Right renal cortex interstitium (tissue), 3 donors: ENCODE results near the gene IFNK. TPM values are rescaled to one million over a fixed set of nuclear protein-coding genes. Genes with fewer than 3 reads are reported as not detected.
A peak's percentile ranks its signal among the peaks of the same experiment; 100 is the strongest.

Experiments used
- DNase-seq, 3 donors: peaks; one replicate each; pipeline ENCODE4 v3.0.0-alpha.2; 2013; ENCODE audit warnings: low read depth in 3 of 3, low spot score in 2 of 3
- polyA plus RNA-seq, 3 donors: library from polyadenylated mRNA; unstranded; fragments of 120-200 nt; gene quantifications; one replicate each; pipeline ENCODE4 v1.2.1, GENCODE V29; 2013; ENCODE audit not compliant: insufficient read length in 3 of 3

The IFNK gene
- polyA plus RNA-seq, 3 donors: not detected

GRCh38 chr9:27572061-27572460, 48.0 kb downstream of the IFNK start:
- DNase-seq: peak in 2 of 3 donors; percentile 10 to 12

- peak in 2 of 3 donors; percentile 40 to 48 for DNase-seq
Observed at GRCh38 chr9:27572566-27572917, 48.5 kb downstream of the IFNK start.

- peak in 2 of 3 donors; percentile 48 to 54 for DNase-seq
Observed at GRCh38 chr9:27572918-27573633, 49.0 kb downstream of the IFNK start, which contains the start of gene C9orf72. Gene C9orf72 (minus strand): TSS chr9:27573481. CDS start chr9:27567120, 6,361 bp downstream.

DNA sequence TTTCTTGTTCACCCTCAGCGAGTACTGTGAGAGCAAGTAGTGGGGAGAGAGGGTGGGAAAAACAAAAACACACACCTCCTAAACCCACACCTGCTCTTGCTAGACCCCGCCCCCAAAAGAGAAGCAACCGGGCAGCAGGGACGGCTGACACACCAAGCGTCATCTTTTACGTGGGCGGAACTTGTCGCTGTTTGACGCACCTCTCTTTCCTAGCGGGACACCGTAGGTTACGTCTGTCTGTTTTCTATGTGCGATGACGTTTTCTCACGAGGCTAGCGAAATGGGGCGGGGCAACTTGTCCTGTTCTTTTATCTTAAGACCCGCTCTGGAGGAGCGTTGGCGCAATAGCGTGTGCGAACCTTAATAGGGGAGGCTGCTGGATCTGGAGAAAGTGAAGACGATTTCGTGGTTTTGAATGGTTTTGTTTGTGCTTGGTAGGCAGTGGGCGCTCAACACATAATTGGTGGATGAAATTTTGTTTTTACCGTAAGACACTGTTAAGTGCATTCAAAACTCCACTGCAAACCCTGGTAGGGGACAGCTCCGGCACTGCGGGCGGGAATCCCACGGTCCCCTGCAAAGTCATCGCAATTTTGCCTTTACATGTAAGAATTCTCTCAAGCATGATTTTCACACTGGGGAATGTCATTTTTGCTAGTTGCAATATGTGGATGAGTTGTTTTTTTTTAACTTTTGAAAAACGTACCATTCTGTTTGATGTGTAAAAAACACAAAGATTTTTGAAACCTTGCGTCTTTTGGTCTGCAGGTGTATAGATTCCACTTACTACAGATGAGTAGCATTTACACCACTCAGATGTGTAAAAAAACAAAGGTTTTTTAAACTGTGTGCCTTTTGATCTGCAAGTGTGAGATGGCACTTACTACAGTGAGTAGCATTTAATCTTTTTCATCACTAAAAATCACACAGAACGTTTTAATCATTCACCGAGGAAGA, 49.8 kb downstream of the IFNK start:
- DNase-seq: peak; percentile 93 to 96 (median 95)

Other genes starting within 250 kb of the IFNK start
- under 1 TPM in 2 of 3 donors, not detected in 1; 0.19 to 0.36 TPM for gene EQTN, start 227.1 kb upstream of the IFNK start, polyA plus RNA-seq
- 10 to 100 TPM; 24.0 to 26.2 (median 25.5) TPM for gene MOB3B, start 5.5 kb downstream of the IFNK start, polyA plus RNA-seq
- 10 to 100 TPM; 18.3 to 20.4 (median 19.8) TPM for gene C9orf72, start 49.2 kb downstream of the IFNK start, polyA plus RNA-seq